ENCODE data around the gene POU3F1. TPM values are rescaled to one million over a fixed set of nuclear protein-coding genes. Genes with fewer than 3 reads are reported as not detected.

Gene POU3F1
- total RNA-seq, 1 donor from 2014 or later = 1.2 TPM

DNA sequence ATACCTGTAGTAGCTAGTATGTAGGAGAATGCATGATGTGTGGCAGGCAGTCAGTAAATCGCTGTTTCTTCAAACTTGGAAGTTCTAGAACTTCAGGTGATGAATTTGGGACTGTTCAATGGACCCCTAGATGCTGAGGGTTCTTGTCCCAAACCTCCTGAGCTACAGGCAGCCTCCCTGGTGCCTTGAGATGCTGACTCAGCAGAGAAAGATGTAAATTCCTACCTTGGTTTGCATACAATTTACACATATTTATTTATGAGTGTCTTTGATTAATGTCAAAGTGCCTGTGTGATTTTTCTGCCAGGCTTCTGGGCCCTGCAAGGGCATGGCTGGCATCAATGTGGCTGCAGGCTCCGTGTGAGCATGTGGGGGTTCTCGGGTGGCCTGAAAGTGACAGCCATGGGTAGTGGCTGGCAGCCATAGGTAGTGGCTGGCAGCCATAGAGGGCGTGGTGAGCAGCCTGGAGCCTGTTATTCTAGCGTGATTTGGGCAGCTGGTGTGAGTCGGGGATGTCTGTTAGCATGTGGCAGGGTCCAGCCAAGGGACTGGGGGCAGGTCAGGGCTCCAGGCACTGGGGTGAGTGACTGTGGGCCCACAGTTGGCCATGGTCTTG is 13.2 kb upstream of the POU3F1 start:
- H3K36me3 Mint-ChIP-seq (ENCODE audit: low read depth, unreplicated experiment) = no peaks in the 10 kb centered on the region
- no peaks in the 10 kb centered on the region for H3K9me3 Mint-ChIP-seq (ENCODE audit: unreplicated experiment)
- TF ChIP-seq, protein P1, sequence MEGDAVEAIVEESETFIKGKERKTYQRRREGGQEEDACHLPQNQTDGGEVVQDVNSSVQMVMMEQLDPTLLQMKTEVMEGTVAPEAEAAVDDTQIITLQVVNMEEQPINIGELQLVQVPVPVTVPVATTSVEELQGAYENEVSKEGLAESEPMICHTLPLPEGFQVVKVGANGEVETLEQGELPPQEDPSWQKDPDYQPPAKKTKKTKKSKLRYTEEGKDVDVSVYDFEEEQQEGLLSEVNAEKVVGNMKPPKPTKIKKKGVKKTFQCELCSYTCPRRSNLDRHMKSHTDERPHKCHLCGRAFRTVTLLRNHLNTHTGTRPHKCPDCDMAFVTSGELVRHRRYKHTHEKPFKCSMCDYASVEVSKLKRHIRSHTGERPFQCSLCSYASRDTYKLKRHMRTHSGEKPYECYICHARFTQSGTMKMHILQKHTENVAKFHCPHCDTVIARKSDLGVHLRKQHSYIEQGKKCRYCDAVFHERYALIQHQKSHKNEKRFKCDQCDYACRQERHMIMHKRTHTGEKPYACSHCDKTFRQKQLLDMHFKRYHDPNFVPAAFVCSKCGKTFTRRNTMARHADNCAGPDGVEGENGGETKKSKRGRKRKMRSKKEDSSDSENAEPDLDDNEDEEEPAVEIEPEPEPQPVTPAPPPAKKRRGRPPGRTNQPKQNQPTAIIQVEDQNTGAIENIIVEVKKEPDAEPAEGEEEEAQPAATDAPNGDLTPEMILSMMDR (IDR thresholded peaks at IDR 0.05; ENCODE audit: unreplicated experiment) = no peak
- peaks cover 6% of the 10 kb centered on the region for H3K27me3 Mint-ChIP-seq (ENCODE audit: unreplicated experiment)
- no peak for DNase-seq (ENCODE audit: low spot score)
- H3K4me3 Mint-ChIP-seq (ENCODE audit: unreplicated experiment) = no peak overlapping the region
- no peak overlapping the region for H3K27ac Mint-ChIP-seq (ENCODE audit: unreplicated experiment)
- H3K4me1 Mint-ChIP-seq (ENCODE audit: unreplicated experiment) = peaks cover 31% of the 10 kb centered on the region

DNA sequence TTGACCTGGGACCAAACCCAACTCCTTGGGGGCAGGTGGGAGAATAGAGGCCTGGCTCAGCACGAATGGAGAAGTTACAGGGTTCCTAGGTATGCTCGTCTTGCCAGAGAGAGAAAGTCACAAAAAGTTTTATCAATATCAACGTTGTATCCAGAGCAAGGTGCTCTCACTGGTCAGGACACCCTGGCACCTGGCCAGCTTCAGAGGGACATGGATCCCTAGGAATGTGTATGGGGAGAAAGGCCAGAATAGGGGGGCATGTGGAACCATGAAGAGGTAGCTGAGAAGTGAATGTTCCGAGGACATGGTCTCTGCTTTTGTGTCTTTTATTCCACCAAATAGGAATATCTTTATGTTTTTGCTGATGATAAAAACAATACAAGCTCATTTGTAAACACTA is 9.4 kb upstream of the POU3F1 start:
- H3K4me3 Mint-ChIP-seq (ENCODE audit: unreplicated experiment) = no peak overlapping the region
- peaks cover 8% of the 10 kb centered on the region for H3K27me3 Mint-ChIP-seq (ENCODE audit: unreplicated experiment)

DNA sequence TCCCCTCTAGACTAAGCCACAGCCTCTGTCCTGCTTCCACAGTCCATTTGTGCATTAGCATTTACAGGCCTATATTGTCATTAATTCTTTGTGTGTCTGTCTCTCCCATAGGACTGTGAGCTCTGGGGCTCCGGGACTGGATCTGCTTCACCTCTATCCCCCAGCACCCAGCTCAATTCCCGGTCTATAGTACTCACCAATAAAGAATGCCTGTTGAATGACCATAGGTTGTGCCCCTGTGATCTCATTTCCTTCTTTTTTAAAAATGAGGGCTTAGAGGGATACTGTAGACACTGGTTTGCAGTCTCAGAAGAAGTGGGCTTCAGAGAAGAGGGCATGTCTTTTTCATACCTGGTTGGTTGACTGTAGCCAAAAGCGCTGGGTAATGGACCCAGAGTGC is 8.8 kb upstream of the POU3F1 start:
- peak overlapping the region; percentile 3 for H3K4me3 Mint-ChIP-seq (ENCODE audit: unreplicated experiment)
- H3K27ac Mint-ChIP-seq (ENCODE audit: unreplicated experiment) = no peak overlapping the region
- peaks cover 8% of the 10 kb centered on the region for H3K27me3 Mint-ChIP-seq (ENCODE audit: unreplicated experiment)
- peaks cover 44% of the 10 kb centered on the region for H3K4me1 Mint-ChIP-seq (ENCODE audit: unreplicated experiment)
- no peaks in the 10 kb centered on the region for H3K36me3 Mint-ChIP-seq (ENCODE audit: low read depth, unreplicated experiment)
- no peak for DNase-seq (ENCODE audit: low spot score)
- TF ChIP-seq, protein P1 (IDR thresholded peaks at IDR 0.05; ENCODE audit: unreplicated experiment) = no peak
- H3K9me3 Mint-ChIP-seq (ENCODE audit: unreplicated experiment) = no peaks in the 10 kb centered on the region

More for the DNA sequence above, 9.4 kb upstream of the POU3F1 start:
- Mint-ChIP-seq H3K4me1 (ENCODE audit: unreplicated experiment) (peaks cover 44% of the 10 kb centered on the region), H3K36me3 (ENCODE audit: low read depth, unreplicated experiment) (no peaks in the 10 kb centered on the region), H3K9me3 (ENCODE audit: unreplicated experiment) (no peaks in the 10 kb centered on the region), H3K27ac (ENCODE audit: unreplicated experiment) (no peak overlapping the region)
- TF ChIP-seq, protein P1 (IDR thresholded peaks at IDR 0.05; ENCODE audit: unreplicated experiment) = no peak
- no peak for DNase-seq (ENCODE audit: low spot score)

DNA sequence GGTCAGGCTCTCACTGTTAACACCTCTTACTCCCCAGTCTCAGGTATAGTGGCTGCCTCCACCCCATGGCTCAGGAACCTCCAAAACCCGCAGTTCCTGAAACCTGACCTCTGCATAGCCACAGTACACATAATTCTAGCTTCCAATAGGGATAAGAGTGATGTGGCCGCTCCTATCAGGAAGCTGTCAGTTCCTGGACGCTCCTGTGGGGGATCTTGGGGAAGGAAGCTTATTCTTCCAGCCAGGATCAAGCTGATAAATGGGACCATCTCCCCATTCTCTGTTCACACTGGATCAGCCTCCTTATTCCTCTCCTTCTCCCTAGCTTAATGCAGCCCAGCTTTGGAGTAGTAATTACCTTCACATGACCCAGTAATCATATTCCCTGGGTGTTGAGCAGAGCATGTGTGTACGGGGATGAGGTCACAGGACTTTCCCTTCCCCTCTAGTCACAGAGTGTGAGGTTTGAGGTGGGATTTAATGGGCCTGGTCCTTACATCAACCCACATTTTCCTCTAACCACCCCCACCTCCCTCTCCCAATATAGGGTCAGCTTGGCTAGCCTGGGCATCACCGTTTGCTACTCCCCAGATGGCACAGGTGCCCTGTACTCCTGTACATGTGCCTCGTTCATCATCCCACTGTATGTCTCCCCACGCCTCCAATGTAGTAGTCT is 7.0 kb upstream of the POU3F1 start:
- TF ChIP-seq, protein P1 (IDR thresholded peaks at IDR 0.05; ENCODE audit: unreplicated experiment) = no peak
- Mint-ChIP-seq H3K27ac (ENCODE audit: unreplicated experiment) (no peak overlapping the region), H3K4me3 (ENCODE audit: unreplicated experiment) (no peak overlapping the region), H3K9me3 (ENCODE audit: unreplicated experiment) (no peaks in the 10 kb centered on the region), H3K27me3 (ENCODE audit: unreplicated experiment) (peaks cover 9% of the 10 kb centered on the region), H3K36me3 (ENCODE audit: low read depth, unreplicated experiment) (no peaks in the 10 kb centered on the region), H3K4me1 (ENCODE audit: unreplicated experiment) (peaks cover 37% of the 10 kb centered on the region)
- DNase-seq (ENCODE audit: low spot score) = no peak

DNA sequence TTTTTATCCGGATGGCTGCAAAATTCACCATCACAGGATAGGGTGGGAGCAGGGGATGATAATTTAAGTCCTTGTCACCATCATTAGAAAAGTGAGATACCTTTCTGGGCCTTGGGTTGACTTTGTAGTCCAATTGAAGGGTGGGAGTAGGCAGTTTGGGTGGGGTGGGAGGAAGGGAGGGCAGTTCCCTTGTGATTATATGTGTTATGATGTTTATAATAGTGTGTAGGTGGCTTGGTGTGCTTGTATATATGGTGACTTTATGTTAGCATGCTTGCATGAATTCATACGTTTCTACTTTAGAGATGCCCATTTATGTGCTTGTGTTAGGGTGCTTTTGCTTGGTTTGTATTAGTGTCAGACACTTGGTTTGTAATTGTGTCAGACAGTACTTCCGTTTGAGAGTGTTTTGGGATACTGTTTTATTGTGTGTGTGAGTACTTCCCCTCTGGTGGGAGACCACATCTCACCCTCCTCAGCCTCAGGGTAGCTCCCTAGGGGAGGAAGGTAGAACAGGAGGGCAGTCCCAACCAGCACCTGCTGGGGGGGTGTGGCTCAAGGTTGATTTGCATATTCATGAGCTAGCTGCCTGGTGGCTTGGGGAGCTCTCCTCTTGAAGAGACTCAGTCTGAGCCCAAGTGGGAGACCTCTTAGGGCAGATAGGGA is 6.3 kb upstream of the POU3F1 start:
- Mint-ChIP-seq H3K9me3 (ENCODE audit: unreplicated experiment) (no peaks in the 10 kb centered on the region), H3K27ac (ENCODE audit: unreplicated experiment) (peak overlapping the region; percentile 42), H3K4me1 (ENCODE audit: unreplicated experiment) (peaks cover 37% of the 10 kb centered on the region), H3K4me3 (ENCODE audit: unreplicated experiment) (no peak overlapping the region), H3K27me3 (ENCODE audit: unreplicated experiment) (peaks cover 9% of the 10 kb centered on the region), H3K36me3 (ENCODE audit: low read depth, unreplicated experiment) (no peaks in the 10 kb centered on the region)
- no peak for DNase-seq (ENCODE audit: low spot score)
- TF ChIP-seq, protein P1 (IDR thresholded peaks at IDR 0.05; ENCODE audit: unreplicated experiment) = no peak
